ENCODE data around the gene CRKL.
"Not testable (repeated sequence)": the region's sequence is repeated elsewhere in the genome, so short reads cannot be mapped to it uniquely, and the experiment has no call there.

The CRKL gene

DNA sequence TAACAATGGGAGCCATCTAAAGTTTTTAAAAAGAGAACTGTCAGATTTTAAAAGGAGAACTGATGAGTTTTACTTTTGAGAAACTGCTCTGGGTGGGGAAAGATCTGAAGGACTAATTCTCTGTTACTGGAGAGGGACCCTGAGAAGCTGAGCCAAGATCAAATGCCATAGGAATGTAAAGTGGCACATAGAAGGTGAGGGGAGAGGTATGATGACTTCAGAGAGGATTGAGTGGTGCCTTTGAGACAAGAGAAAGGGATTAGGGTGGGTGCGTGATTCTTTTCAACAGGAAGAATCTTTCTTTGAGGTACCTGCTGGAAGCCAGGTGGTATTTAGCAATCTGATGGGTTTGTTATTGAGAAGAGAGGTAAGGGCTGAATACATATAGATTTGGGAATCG lies 9.0 kb downstream of the CRKL start:
- DNase-seq (ENCODE audit: low read depth) = no peak
- H3K4me3 ChIP-seq (ENCODE audit: low read depth, low read length) = no peak overlapping the region
- TF ChIP-seq, protein P1, sequence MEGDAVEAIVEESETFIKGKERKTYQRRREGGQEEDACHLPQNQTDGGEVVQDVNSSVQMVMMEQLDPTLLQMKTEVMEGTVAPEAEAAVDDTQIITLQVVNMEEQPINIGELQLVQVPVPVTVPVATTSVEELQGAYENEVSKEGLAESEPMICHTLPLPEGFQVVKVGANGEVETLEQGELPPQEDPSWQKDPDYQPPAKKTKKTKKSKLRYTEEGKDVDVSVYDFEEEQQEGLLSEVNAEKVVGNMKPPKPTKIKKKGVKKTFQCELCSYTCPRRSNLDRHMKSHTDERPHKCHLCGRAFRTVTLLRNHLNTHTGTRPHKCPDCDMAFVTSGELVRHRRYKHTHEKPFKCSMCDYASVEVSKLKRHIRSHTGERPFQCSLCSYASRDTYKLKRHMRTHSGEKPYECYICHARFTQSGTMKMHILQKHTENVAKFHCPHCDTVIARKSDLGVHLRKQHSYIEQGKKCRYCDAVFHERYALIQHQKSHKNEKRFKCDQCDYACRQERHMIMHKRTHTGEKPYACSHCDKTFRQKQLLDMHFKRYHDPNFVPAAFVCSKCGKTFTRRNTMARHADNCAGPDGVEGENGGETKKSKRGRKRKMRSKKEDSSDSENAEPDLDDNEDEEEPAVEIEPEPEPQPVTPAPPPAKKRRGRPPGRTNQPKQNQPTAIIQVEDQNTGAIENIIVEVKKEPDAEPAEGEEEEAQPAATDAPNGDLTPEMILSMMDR (conservative IDR thresholded peaks at IDR 0.05; ENCODE audit: low read depth, low read length) = no peak

DNA sequence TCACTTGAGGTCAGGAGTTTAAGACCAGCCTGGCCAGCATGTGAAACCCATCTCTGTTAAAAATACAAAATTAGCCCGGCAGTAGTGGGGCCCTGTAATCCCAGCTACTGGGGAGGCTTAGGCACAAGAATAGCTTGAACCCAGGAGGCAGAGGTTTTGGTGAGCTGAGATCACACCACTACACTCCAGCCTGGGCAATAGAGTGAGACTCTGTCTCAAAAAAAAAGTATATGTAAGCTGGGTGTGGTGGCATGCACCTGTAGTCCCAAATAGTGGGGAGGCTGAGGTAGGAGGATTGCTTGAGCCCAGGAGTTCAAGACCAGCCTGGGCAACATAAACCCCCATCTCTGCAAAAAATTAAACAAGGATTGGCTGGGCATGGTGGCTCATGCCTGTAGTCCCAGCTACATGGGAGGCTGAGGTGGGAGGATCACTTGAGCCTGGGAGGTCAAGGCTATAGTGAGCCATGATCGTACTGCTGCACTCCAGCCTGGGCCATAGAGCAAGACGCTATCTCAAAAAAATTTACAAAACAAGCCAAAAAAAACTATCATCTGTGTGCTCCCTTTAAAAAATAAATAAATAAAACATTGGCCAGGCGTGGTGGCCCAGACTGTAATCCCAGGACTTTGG lies 10.8 kb downstream of the CRKL start:
- TF ChIP-seq, protein P1 (conservative IDR thresholded peaks at IDR 0.05; ENCODE audit: low read depth, low read length) = no peak
- no peak overlapping the region for H3K4me3 ChIP-seq (ENCODE audit: low read depth, low read length)
- no peak for DNase-seq (ENCODE audit: low read depth)

DNA sequence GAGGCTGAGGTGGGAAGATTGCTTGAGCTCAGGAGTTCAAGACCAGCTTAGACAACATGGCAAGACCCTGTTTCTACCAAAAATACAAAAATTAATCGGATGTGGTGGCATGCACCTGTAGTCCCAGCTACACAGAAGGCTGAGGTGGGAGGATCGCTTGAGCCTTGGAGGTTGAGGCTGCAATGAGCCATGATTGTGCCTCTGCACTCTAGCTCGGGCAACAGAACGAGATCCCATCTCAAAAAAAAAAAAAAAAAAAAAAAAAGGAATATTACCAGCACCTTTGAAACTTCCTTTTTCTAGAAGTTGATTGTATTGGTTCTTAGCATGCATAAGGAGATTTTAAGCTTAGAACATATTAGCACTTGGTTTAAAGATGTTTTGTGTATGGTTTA lies 11.4 kb downstream of the CRKL start:
- TF ChIP-seq, protein P1 (conservative IDR thresholded peaks at IDR 0.05; ENCODE audit: low read depth, low read length) = no peak
- no peak overlapping the region for H3K4me3 ChIP-seq (ENCODE audit: low read depth, low read length)
- no peak for DNase-seq (ENCODE audit: low read depth)

DNA sequence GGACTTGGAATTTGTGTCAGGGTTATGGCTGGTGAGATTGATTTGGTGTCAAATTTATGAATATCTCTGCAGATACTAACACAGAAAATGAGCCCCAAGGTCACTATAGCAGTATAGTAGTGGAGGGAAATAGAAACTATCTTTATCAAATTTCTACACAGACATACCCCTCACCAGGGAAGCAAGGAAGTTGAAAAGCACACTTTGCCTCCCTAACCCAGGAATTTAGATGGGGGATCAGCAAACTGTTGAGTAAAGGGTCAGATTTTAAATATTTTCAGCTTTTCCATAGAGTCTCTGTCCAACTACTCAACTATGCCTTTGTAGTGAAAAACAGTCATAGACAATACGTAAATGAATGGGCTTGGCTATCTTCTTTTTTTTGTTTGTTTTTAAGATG lies 12.8 kb downstream of the CRKL start:
- TF ChIP-seq, protein P1 (conservative IDR thresholded peaks at IDR 0.05; ENCODE audit: low read depth, low read length) = no peak
- DNase-seq (ENCODE audit: low read depth) = no peak
- no peak overlapping the region for H3K4me3 ChIP-seq (ENCODE audit: low read depth, low read length)

DNA sequence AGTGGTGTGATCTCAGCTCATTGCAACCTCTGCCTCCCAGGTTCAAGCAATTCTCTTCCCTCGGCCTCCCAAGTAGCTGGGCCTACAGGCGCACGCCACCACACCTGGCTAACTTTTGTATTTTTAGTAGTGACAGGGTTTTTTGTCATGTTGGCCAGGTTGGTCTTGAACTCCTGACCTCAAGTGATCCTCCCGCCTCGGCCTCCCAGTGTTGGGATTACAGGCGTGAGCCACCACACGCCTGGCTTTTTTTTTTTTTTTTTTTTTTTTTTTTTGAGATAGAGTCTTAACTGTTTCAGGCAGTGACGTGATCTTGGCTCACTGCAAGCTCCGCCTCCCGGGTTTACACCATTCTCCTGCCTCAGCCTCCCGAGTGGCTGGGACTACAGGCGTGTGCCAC lies 13.2 kb downstream of the CRKL start:
- H3K4me3 ChIP-seq (ENCODE audit: low read depth, low read length); DNase-seq (ENCODE audit: low read depth): not testable (repeated sequence)

DNA sequence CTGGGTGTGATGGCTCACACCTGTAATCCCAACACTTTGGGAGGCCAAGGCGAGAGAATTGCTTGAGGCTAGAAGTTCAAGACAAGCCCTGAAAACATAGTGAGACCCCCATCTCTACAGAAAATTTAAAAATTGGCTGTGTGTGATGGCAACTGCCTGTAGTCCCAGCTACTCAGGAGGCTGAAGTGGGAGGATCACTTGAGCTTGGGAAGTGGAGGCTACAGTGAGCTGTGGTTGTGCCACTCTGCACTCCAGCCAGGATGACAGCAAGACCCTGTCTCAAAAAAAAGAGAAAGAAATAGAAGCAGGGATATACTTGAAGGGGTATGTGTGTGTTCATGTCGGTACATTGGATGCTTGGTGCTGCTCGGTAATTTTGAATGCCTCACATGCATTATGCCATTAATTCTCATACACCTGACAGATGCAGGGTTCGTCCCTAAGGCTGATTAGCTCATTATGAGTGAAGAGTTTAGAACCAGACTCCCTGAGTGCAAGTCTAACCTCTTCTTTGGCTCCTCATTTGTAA lies 14.0 kb downstream of the CRKL start:
- no peak overlapping the region for H3K4me3 ChIP-seq (ENCODE audit: low read depth, low read length)
- no peak for DNase-seq (ENCODE audit: low read depth)

DNA sequence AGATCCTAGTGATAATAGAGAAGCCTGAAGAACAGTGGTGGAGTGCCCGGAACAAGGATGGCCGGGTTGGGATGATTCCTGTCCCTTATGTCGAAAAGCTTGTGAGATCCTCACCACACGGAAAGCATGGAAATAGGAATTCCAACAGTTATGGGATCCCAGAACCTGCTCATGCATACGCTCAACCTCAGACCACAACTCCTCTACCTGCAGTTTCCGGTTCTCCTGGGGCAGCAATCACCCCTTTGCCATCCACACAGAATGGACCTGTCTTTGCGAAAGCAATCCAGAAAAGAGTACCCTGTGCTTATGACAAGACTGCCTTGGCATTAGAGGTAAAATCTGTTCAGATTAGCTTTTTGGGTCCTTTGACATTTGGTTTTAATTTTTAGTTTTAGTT lies 16.7 kb downstream of the CRKL start:
- no peak overlapping the region for H3K4me3 ChIP-seq (ENCODE audit: low read depth, low read length)
- DNase-seq (ENCODE audit: low read depth) = no peak
- TF ChIP-seq, protein P1 (conservative IDR thresholded peaks at IDR 0.05; ENCODE audit: low read depth, low read length) = no peak

More for the DNA sequence above, 14.0 kb downstream of the CRKL start:
- TF ChIP-seq, protein P1 (conservative IDR thresholded peaks at IDR 0.05; ENCODE audit: low read depth, low read length) = no peak

DNA sequence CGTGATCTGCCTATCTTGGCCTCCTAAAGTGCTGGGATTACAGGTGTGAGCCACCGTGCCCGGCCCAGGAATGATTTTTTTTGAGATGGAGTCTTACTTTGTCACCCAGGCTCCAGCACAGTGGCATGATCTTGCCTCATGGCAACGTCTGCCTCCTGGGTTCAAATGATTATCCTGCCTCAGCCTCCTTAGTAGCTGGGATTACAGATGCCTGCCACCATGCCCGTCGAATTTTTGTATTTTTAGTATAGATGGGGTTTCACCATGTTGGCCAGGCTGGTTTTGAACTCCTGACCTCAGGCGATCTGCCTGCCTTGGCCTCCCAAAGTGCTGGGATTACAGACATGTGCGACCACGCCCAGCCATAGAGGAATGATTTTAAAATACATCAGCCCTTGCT lies 17.8 kb downstream of the CRKL start:
- DNase-seq (ENCODE audit: low read depth); H3K4me3 ChIP-seq (ENCODE audit: low read depth, low read length): not testable (repeated sequence)

DNA sequence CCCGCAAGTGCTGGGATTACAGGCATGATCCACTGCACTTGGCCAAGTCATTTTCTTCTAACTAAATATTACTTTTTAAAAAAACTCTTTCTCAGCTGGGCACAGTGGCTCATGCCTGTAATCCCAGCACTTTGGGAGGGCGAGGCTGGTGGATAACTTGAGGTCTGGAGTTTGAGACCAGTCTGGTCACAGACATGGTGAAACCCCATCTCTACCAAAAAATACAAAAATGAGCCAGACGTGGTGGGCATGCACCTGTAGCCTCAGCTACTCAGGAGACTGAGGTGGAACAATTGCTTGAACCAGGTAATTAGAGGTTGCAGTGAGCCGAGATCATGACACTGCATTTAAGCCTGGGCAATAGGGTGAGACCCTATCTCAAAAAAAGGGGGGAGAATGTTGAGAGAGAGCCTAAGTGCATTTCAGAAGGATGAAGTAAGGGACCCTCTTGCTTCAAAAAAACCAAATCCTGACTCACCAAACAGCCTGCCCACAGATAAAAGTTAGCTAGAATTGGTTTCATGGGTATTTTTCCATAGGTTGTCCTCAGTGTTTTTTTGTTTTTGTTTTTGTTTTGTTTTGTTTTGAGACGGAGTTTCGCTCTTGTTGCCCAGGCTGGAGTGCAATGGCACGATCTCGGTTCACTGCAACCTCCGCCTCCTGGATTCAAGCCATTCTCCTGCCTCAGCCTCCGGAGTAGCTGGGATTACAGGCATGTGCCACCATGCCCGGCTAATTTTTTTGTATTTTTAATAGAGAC lies 18.8 kb downstream of the CRKL start:
- DNase-seq (ENCODE audit: low read depth); H3K4me3 ChIP-seq (ENCODE audit: low read depth, low read length): not testable (repeated sequence)

All from choroid plexus epithelial cell (primary cell).